Sigmoid colon (tissue), 4 donors: Measurements from ENCODE around the gene UNC13C.

ENCODE experiments used
- CTCF ChIP-seq, 4 experiments: fragments of 450-650 bp in 3 of 4; fragments of 200-600 bp in 1 of 4; IDR thresholded peaks; one replicate each; pipeline ENCODE4 v1.5.1; 2016 to 2019; ENCODE audit warnings: antibody characterized with exemption in 4 of 4, mild to moderate bottlenecking in 3 of 4, moderate library complexity in 2 of 4
- EP300 ChIP-seq, 4 donors: sonication (generic); formaldehyde crosslinking; IDR thresholded peaks; one replicate each; pipeline ENCODE4 v1.6.1; 2017; ENCODE audit warnings: antibody characterized with exemption in 4 of 4
- POLR2A ChIP-seq, 2 donors: fragments of 450-650 bp; IDR thresholded peaks; one replicate each; pipeline ENCODE4 v1.6.1; 2016; ENCODE audit warnings: antibody characterized with exemption in 2 of 2, mild to moderate bottlenecking in 2 of 2, moderate library complexity in 2 of 2
- POLR2AphosphoS5 ChIP-seq, 4 donors: sonication (generic); formaldehyde crosslinking; IDR thresholded peaks; one replicate each; pipeline ENCODE4 v1.6.1; 2017; ENCODE audit warnings: antibody characterized with exemption in 4 of 4

GRCh38 chr15:54150255-54150654 lies 172.0 kb downstream of the UNC13C start:
- TF ChIP-seq POLR2A (IDR thresholded peaks at IDR 0.05) (no peak), CTCF (IDR thresholded peaks at IDR 0.05) (no peak), POLR2AphosphoS5 (IDR thresholded peaks at IDR 0.05) (no peak), EP300 (IDR thresholded peaks at IDR 0.05) (no peak)
